Fibroblast of mammary gland (primary cell): ENCODE results near the gene FOXN1.

Source experiments
- DNase-seq: peaks from one replicate; pipeline ENCODE4 v3.0.0-alpha.2; 2010; ENCODE audit warnings: low read depth
- H3K4me3 ChIP-seq: 2 replicates; pipeline ENCODE4 v1.5.1; 2011; ENCODE audit warnings: low read depth, mild to moderate bottlenecking, low read length, moderate library complexity; ENCODE audit not compliant: control insufficient read depth
- CTCF ChIP-seq: conservative IDR thresholded peaks from 2 replicates; pipeline ENCODE4 v1.5.1; 2011; ENCODE audit warnings: low read depth, low read length, inconsistent platforms; ENCODE audit not compliant: control insufficient read depth, insufficient read depth

Gene FOXN1

GRCh38 chr17:28547623-28548416, 41.7 kb downstream of the FOXN1 start:
- peak; percentile 88 for TF ChIP-seq CTCF
- no peak overlapping the region for H3K4me3 ChIP-seq
- peak; percentile 69 for DNase-seq

- no peak for TF ChIP-seq CTCF
- no peak overlapping the region for H3K4me3 ChIP-seq
Observed at GRCh38 chr17:28548417-28549130, 42.4 kb downstream of the FOXN1 start.

DNA sequence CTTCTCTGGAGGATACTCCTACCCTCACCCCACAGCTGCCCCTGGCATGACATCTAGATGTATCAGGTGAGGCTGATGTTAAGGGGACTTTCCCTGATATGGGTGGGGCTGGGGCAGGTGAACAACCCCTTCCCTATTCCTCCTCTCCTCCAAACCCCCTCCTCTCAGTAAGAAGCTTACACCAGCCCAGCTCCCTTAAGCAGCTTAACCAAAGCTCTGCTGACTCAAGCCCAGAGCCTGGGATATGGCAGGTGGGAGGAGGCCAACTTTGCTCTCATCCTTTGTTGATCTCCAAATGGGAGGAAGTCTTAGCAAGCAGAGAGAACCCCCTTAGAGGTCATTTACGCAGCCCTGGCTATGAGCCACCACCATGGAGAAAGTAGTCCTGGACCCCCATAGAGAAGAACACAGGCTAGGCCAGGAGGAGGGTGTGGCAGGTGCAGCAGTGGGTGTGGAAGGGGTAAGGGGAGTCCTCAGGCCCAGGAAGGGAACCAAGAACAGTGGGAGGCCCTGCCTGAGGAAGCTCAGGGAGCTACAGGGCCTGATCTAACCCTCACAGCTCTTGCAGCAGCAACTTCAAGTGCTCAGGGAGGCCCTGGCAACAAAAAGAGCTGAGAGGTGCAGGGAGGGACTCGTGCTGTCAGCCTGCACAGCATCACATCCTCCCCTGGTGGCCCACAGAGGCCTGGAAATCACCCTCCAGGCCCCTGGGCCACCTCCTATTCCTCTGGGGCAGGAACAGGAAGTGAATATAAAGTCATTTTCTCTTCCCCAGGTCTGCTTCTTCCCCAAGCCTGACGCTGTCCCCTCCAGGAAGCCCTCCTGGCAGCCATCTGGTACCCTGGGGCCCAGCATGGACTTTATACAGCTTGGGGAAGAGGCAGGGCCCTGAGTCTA, 43.3 kb downstream of the FOXN1 start:
- no peak for DNase-seq
- TF ChIP-seq CTCF = no peak
- H3K4me3 ChIP-seq = no peak overlapping the region

More at GRCh38 chr17:28548417-28549130, 42.4 kb downstream of the FOXN1 start:
- no peak for DNase-seq

- no peak for DNase-seq
- no peak for TF ChIP-seq CTCF
- H3K4me3 ChIP-seq = no peak overlapping the region
Observed at GRCh38 chr17:28550858-28551257, 44.7 kb downstream of the FOXN1 start.

DNA sequence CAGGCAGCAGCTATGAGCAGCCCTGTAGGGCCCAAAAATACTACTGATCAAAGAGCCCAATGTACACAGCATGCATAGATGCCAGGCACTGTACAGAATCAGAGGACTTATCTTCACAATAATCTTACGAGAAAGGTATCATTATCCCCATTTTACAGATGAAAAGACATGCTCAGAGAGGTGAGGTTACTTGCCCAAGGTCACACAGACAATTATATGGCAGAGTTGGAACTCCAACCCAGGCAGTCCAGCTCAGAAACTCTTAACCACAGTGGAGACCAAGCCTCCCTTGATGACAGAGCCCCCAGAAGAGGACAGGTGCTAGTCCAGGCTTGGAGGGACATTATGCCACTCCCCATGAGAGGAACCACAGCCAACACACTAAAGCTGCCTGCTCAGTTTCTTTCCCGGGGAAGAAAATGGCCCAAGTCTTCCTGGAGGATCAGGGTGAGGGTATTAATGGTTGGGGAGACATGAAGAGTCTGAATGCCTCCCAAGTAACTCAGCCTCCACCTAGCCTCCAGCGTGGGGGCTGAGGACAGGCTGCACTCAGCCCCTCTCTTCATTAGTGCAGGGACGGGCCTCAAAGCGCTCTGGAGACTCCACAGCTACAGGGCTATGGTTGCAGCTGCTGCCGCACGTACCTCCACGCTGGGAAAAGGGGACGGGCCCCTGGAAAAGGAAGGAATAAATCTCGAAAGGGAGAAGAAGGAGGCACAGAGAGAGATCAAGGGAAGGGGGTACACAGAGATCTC, 45.5 kb downstream of the FOXN1 start:
- TF ChIP-seq CTCF = no peak
- H3K4me3 ChIP-seq = peak overlapping the region; percentile 57
- no peak for DNase-seq

- H3K4me3 ChIP-seq = peak within 1 kb of the TSS; percentile 57
- DNase-seq = peak; percentile 37
- no peak for TF ChIP-seq CTCF
Observed at GRCh38 chr17:28552176-28552999, 46.2 kb downstream of the FOXN1 start, which contains the start of gene UNC119. Gene UNC119, minus strand, starts transcription at chr17:28552624. Its CDS starts 67 bp downstream, at chr17:28552557.
